Measurements from ENCODE around the gene TMEM184A. TPM values are rescaled to one million over a fixed set of nuclear protein-coding genes. Genes with fewer than 3 reads are reported as not detected.

Gene TMEM184A
- total and polyA plus RNA-seq, 2 of the 8 experiments (the other 6 are each of a cell fraction or from before 2014, with no cell fraction given), result 1.8 to 2.1 TPM

DNA sequence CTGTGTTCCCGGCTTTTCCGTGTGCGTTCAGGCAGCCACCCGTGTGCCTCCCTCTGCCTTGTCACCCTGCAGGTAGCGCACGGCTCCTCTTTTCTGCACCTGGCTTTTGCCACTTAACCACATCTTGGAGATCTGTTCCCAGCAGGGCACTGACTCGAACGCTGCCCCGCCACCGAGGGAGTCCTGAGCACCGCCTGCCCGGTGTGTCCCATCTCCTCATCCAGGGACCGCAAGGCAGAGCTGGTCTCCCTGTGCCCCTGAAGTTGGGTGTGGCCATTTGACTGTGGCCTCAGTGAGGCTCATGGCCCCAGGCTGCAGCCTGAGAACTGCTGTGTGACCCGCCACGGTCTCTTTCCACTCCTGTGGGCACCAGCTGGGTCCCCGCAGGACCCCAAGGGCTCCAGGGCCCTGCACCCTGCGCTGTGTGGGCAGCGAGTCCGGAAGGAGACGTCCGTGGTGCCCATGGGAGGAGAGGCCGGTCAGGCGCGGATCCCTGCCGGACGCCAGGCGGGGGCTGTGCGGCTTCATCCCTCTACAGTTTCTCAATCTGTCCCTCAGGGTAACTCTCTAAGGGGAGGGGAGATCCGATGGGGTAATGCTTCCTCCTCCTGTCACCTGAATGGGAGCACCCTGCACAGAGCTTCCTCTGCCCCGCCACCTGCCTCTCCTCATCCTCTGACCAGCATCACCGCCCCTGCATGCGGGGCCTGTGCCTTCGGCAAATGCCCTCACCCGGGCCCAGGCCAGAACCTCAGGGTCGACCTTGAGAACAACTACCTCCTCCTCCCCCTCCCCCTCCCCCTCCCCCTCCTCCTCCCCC lies 50.1 kb downstream of the TMEM184A start:
- WGBS, 2 experiments (ENCODE audit: extremely low coverage in 1 of 2, insufficient coverage in 1 of 2, insufficient read length in 1 of 2, insufficient replicate concordance in 2 of 2, low coverage in 1 of 2, low lambda C conversion rate in 2 of 2, missing lambda C conversion rate in 1 of 2), result 86% methylated on average over 28 of the region's 35 CpGs; no CpG with 5 or more reads in 1 of the 2 experiments
- TF ChIP-seq YY1 (IDR thresholded peaks at IDR 0.05; ENCODE audit: low read depth, low read length) (no peak), KDM1A (IDR thresholded peaks at IDR 0.05; ENCODE audit: borderline replicate concordance, low read length) (peak; percentile 47; the same call in 1 of the 2 replicates), MAFK (IDR thresholded peaks at IDR 0.05; ENCODE audit: low read depth, low read length) (no peak), HDAC2 (IDR thresholded peaks at IDR 0.05; ENCODE audit: borderline replicate concordance in 1 of 2, low read depth in 2 of 2, low read length in 2 of 2) (no peak), TAF1 (IDR thresholded peaks at IDR 0.05; ENCODE audit: low read depth, low read length) (0 out of 2 replicates have a peak, but pooled peaks have one; percentile 2), SIX5 (IDR thresholded peaks at IDR 0.05; ENCODE audit: low read depth, low read length) (no peak), CBX8 (IDR thresholded peaks at IDR 0.05; ENCODE audit: borderline replicate concordance, low read depth, low read length) (no peak), SP1 (IDR thresholded peaks at IDR 0.05; ENCODE audit: low read depth, low read length) (no peak), HDAC6 (IDR thresholded peaks at IDR 0.05; ENCODE audit: low read depth, low read length) (no peak)
- H3K4me1 ChIP-seq (replicated peaks in 1 of 4; ENCODE audit: control insufficient read depth in 3 of 4, insufficient read depth in 4 of 4, low read length in 3 of 4), result peaks cover 3 to 15% (median 9%) of the 10 kb centered on the region in 4 experiments; a peak in 6 of 7 replicates
- H2BK15ac ChIP-seq (ENCODE audit: low read length), result peak overlapping the region; percentile 97
- peaks cover 10 to 29% of the 10 kb centered on the region in 2 experiments; a peak in 3 of 4 replicates for H3K79me2 ChIP-seq (ENCODE audit: control insufficient read depth in 1 of 2, insufficient read depth in 2 of 2, low read length in 2 of 2)
- H2BK20ac ChIP-seq (ENCODE audit: low read length), result peak overlapping the region; percentile 86
- no peak overlapping the region for H2AFZ ChIP-seq (ENCODE audit: low read length)
- no peak overlapping the region for H3K9ac ChIP-seq (replicated peaks in 1 of 4; ENCODE audit: extremely low read depth in 1 of 4, low read depth in 3 of 4, low read length in 3 of 4)
- POLR2A ChIA-PET (ENCODE audit: partially characterized antibody), result interaction anchor here (0.7 to 1.4 kb wide), 5 partner anchors 24 to 39 kb away, joined by 3 to 4 read pairs (median 3); no protein-coding TSS in a partner anchor
- no peak overlapping the region for H3K4me3 ChIP-seq (ENCODE audit: extremely low read depth in 1 of 4, insufficient read depth in 2 of 4, low read depth in 3 of 4, low read length in 4 of 4)
- CTCF ChIA-PET (ENCODE audit: partially characterized antibody), result interaction anchor here (0.6 to 2.5 kb wide), 15 partner anchors 7 to 1800 kb away, joined by 3 to 14 read pairs (median 4); partner anchors contain the start of gene TMEM184A
- H4K8ac ChIP-seq (ENCODE audit: extremely low read depth, insufficient read depth, low read length), result peak overlapping the region; percentile 45; the same call in 1 of the 2 replicates
- peak overlapping the region; percentile 86 for H4K5ac ChIP-seq (ENCODE audit: insufficient read length, low read depth, low read length)
- peak overlapping the region; percentile 38 for H3K18ac ChIP-seq (ENCODE audit: extremely low read depth, low read length)
- H3K27me3 ChIP-seq (replicated peaks in 1 of 4; ENCODE audit: control insufficient read depth in 3 of 4, extremely low read depth in 1 of 4, insufficient read depth in 3 of 4, low read length in 3 of 4), result no peaks in the 10 kb centered on the region
- no peak overlapping the region for H3K56ac ChIP-seq (replicated peaks; ENCODE audit: insufficient read length, low read depth, low read length)
- FAIRE-seq (no peak), DNase-seq (ENCODE audit: low read depth in 1 of 2, low spot score in 2 of 2) (peak in 1 of 2 experiments; percentile 66)
- 0 out of 2 replicates have a peak overlapping the region, but pooled peaks have one; percentile 45 for H3K27ac ChIP-seq (ENCODE audit: low read depth, low read length)
- no peaks in the 10 kb centered on the region for H3K9me3 ChIP-seq (ENCODE audit: insufficient read depth in 2 of 2, low read depth in 1 of 2, low read length in 1 of 2)
- peak overlapping the region in 1 of 2 experiments; percentile 16; a peak in 1 of 4 replicates for H3K4me2 ChIP-seq (ENCODE audit: insufficient read depth in 1 of 2, low read depth in 2 of 2, low read length in 2 of 2)
- H2BK120ac ChIP-seq (replicated peaks; ENCODE audit: low read depth, low read length), result no peak overlapping the region
- no peak overlapping the region for H3K23ac ChIP-seq (ENCODE audit: insufficient read length)
- peak overlapping the region; percentile 56; the same call in 1 of the 2 replicates for H2AK5ac ChIP-seq (ENCODE audit: low read depth, low read length)
- peaks cover 10 to 22% of the 10 kb centered on the region in 2 experiments for H4K20me1 ChIP-seq (replicated peaks in 1 of 2; ENCODE audit: control insufficient read depth in 1 of 2, insufficient read depth in 2 of 2, low read length in 2 of 2)
- peak overlapping the region; percentile 90 for H3K4ac ChIP-seq (replicated peaks; ENCODE audit: insufficient read length, low read depth, low read length)
- H3K36me3 ChIP-seq (ENCODE audit: control insufficient read depth in 2 of 4, insufficient read depth in 4 of 4, low read length in 3 of 4), result peaks cover 5 to 11% (median 8%) of the 10 kb centered on the region in 4 experiments; a peak in 6 of 8 replicates
- peaks cover 12% of the 10 kb centered on the region; the same call in 1 of the 2 replicates for H3K79me1 ChIP-seq (ENCODE audit: low read depth, low read length)
- no peak overlapping the region for H3K14ac ChIP-seq (ENCODE audit: insufficient read length)
- H2BK12ac ChIP-seq (ENCODE audit: low read depth, low read length), result peak overlapping the region; percentile 84; the same call in 1 of the 2 replicates
- H2BK5ac ChIP-seq (ENCODE audit: low read depth, low read length), result peak overlapping the region; percentile 93
- H4K91ac ChIP-seq (replicated peaks; ENCODE audit: insufficient read length, low read length), result peak overlapping the region; percentile 88
- peaks cover 5% of the 10 kb centered on the region; the same call in 1 of the 2 replicates for H3K23me2 ChIP-seq (ENCODE audit: low read depth, low read length)
